LNCAP (cell line): Measurements from ENCODE around the gene TUBB4B.

Source experiments
- TF ChIP-seq, protein P1 (sequence below): fragments of 450-650 bp; IDR thresholded peaks from 2 replicates; pipeline ENCODE4 v1.5.1; 2017; ENCODE audit warnings: mild to moderate bottlenecking

TUBB4B gene

DNA sequence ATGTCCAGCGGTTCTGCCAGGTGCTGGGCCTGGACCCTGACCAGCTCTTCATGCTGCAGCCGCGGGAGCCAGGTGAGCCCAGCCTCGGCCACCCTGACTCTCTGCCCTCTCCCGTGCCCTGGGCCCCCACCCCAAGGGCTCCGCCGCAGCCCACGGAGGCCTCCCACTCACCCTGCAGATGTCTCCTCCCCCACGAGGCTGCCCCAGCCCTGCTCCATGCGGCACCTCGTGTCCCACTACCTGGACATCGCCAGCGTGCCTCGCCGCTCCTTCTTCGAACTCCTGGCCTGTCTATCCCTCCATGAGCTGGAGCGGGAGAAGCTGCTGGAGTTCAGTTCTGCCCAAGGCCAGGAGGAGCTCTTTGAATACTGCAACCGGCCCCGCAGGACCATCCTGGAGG, 26.5 kb upstream of the TUBB4B start:
- TF ChIP-seq, protein P1, sequence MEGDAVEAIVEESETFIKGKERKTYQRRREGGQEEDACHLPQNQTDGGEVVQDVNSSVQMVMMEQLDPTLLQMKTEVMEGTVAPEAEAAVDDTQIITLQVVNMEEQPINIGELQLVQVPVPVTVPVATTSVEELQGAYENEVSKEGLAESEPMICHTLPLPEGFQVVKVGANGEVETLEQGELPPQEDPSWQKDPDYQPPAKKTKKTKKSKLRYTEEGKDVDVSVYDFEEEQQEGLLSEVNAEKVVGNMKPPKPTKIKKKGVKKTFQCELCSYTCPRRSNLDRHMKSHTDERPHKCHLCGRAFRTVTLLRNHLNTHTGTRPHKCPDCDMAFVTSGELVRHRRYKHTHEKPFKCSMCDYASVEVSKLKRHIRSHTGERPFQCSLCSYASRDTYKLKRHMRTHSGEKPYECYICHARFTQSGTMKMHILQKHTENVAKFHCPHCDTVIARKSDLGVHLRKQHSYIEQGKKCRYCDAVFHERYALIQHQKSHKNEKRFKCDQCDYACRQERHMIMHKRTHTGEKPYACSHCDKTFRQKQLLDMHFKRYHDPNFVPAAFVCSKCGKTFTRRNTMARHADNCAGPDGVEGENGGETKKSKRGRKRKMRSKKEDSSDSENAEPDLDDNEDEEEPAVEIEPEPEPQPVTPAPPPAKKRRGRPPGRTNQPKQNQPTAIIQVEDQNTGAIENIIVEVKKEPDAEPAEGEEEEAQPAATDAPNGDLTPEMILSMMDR, result no peak

DNA sequence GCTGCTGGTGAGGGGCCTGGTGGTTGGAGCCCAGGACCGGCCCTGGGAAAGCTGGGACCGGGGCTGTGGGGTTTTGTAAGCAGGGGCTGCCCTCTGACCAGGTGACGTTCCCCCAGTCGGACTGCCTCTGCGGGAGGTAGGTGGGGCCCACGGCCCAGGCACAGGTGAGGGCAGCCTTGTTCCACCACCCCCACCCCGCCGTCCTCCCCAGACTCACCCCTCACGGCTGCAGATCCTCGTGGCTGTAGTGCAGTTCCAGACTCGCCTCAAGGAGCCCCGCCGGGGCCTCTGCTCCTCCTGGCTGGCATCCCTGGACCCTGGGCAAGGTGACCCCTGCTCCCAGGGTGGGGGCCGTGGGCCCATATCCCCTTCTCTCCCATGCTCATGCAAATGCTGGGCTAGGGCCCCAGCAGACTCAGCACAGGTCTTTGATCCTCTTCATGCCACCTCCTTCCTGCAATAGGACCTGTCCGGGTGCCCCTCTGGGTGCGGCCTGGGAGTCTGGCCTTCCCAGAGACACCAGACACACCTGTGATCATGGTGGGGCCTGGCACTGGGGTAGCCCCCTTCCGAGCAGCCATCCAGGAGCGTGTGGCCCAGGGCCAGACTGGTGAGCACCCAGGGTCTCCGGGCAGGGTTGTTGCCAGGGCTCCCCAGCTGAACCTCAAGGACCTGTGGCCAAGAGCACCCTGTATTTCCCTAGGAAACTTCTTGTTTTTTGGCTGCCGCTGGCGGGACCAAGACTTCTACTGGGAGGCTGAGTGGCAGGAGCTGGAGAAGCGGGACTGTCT, 25.7 kb upstream of the TUBB4B start:
- TF ChIP-seq, protein P1, result no peak

DNA sequence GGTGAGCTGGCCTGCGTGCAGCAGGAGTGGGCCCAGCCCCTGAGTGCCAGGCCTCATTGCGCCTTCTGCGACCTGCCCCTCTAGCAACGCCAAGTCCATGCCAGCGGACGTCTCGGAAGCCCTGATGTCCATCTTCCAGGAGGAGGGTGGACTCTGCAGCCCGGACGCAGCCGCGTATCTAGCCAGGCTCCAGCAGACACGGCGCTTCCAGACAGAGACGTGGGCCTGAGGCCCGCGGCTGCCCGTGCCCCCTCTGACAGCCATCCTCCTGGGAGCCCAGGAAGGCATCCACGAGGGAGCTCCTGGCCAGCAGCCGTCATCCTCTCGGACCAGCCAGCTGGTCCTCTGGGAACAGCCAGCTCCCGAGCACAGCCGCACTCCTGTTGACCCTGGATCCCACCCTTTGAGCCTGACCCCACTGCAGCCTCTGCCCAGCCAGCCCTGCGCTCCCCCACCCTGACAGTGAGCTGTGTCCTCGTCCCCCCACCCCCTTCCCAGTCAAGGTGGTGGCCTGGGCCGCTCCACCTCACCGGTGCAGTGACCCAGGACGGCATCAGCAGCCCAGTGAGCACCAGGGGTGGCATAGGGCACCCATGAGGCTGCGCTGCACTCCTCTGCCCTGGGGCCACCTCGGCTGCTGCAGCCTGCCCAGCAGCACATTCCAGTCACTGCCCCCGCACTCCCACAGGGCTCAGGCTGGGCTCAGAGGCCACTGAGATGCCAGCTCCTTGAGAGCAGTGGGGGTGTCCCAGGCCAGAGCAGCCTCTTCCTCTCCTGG, 24.7 kb upstream of the TUBB4B start:
- TF ChIP-seq, protein P1, result no peak

DNA sequence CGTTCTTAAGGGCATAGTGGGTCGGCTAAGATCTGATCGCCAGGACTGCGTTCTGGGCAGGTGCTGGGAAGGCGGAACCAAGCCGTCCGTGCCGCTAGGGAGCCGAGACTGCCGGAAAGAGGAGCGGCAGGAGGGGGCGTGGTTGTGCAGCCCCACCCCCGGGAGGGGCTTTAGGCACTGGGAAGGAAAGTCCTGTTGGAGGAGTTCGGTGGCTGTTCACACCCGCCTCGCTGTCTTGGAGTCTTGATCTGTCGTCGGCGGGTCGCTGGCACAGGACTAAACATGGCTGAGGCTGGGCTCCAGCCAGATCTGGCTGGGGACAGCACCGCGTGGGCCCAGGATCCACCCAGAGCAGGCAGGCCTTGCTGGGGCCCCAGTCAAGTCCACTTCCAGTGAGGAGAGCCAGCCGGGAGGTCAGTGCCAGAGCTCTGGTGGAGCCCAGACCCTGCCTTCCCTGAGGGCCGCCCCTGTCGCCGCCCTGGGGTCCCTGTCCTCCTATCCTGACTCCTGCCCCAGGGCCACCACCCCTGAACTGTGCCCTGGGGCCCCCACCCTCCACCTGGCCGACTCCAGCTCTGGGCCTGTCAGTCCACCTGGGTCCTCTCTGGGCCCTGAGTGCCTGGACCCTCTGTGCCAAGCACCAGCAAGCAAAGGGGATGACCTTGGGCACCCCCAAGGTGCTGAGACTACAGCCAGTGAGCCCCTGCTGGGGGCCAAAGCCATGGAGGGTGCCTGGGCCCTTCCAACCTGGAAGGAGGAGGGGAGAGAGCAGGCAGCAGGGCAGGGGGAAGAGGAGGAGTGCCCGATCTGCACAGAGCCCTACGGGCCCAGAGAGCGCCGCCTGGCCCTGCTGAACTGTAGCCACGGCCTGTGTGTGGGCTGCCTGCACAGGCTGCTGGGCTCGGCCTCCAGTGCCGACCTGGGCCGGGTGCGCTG, 23.5 kb upstream of the TUBB4B start:
- TF ChIP-seq, protein P1, result no peak

DNA sequence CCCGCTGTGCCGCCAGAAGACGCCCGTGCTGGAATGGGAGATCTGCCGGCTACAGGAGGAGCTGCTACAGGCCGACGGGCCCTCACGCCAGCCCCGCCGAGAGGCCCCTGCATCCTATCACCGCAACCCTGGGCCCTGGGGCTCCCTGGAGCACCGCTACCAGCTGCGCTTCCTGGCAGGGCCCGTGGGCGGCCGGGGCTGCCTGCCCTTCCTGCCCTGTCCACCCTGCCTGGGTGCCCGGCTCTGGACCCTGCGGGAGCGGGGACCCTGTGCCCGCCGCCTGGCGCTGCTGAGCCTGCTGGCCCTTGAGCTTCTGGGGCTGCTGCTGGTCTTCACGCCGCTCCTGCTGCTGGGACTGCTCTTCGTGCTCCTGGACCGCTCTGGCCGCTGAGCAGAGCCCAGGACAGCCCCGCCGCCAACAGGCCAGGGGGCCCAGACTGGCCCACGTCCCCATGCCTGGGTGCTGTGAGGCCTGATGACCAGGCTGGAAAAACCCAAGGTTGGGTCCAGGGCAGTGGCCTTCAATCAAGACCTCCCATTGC, 22.8 kb upstream of the TUBB4B start:
- TF ChIP-seq, protein P1, result no peak

DNA sequence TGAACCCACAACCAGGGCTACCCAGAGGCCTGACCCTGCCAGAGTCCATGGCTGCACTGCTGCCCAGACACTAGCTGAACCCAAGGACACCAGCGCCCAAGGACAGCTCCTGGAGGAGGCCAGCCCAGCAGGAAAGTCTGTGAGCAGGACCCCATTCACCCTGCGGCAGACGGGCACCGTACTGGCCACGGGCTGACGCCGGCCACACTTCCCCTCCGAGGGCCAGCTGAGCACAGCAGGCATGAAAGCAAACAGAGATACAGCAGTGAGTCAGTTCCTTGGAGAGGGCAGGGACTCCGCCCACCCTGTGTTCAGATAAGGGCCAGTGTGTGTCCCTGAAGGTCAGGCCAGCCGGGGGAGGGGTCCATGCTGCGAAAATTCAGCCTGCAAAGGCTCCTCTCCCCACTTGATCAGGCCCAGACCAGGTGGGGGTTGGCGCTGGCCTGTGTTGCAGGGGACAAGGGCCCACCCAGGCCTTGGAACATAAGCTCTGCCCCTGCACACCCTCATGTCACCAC, 22.3 kb upstream of the TUBB4B start:
- TF ChIP-seq, protein P1, result no peak
